ENCODE results near the gene PCSK9.

The PCSK9 gene

DNA sequence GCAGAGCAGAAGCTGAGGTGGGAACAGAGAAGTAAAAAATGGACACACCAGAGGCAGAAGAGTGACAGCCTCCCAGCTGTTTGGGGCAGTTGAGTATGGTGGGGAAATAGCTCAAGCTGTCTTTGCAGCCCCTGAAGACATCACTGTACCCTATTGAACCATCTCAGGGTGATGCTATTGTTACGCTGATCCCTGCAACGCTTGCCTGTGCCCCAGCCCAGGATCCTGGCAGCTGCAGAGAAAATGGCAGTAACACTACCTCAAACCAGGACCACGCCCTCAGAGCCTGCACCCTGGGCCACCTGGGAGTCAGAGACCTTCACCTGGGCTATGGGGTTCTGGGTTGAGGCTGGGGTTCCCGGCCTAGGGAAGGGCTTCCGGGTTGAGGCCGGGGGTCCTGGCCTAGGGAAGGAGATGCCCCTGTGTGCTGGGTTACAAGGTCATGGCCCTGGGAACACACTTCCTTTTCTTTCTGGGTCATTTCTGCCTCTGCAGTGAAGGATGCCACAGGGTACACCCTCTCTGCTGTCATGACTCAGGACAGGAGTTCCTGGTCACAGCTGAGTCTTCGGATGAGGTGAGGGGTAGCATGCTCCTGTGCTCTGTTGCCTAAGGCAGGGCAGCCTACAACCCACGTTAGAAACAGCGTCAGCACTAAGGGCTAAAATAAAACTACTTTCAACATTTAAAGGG, 29.0 kb upstream of the PCSK9 start:
- DNase-seq (ENCODE audit: extremely low read depth, low read depth) = no peak
- TF ChIP-seq, protein P1, sequence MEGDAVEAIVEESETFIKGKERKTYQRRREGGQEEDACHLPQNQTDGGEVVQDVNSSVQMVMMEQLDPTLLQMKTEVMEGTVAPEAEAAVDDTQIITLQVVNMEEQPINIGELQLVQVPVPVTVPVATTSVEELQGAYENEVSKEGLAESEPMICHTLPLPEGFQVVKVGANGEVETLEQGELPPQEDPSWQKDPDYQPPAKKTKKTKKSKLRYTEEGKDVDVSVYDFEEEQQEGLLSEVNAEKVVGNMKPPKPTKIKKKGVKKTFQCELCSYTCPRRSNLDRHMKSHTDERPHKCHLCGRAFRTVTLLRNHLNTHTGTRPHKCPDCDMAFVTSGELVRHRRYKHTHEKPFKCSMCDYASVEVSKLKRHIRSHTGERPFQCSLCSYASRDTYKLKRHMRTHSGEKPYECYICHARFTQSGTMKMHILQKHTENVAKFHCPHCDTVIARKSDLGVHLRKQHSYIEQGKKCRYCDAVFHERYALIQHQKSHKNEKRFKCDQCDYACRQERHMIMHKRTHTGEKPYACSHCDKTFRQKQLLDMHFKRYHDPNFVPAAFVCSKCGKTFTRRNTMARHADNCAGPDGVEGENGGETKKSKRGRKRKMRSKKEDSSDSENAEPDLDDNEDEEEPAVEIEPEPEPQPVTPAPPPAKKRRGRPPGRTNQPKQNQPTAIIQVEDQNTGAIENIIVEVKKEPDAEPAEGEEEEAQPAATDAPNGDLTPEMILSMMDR (IDR thresholded peaks at IDR 0.05; ENCODE audit: low read depth, low read length) = no peak

DNA sequence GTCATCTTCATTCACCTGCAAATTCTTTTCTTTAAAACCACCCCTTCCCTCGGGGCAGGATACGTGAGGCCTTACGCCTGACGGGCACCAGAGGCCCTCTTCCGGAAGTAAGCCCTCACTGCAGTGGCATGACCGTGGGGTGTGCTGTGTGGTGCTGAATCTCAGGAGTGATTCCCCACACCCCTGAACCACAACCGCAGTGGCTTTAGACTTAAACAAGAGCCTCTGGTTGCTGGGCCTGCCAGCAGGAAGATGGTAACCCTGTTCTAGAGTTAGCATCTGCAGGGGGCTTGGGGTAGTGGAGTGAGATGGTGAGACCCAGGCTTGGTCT, 28.5 kb upstream of the PCSK9 start:
- TF ChIP-seq, protein P1 (IDR thresholded peaks at IDR 0.05; ENCODE audit: low read depth, low read length) = no peak
- DNase-seq (ENCODE audit: extremely low read depth, low read depth) = no peak

DNA sequence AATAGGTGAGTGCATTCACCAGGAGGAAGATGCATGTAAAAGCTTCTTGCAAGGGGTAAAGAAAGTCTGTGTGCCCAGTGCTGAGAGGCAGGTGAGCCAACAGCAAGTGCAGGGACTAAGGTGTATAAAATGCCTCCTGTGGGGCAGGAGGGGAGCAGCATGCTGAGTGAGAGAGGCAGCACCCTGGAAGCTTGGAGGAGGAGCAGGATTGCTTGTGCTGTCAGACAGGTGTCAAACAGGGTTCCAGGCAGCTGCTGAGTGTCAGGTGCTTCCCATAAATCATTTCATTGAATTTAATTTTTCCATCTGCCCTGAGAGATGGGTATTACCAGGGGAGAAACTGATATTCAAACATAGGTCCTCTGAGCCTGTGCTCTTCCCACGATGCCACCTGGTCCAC, 26.7 kb upstream of the PCSK9 start:
- TF ChIP-seq, protein P1 (IDR thresholded peaks at IDR 0.05; ENCODE audit: low read depth, low read length) = no peak
- no peak for DNase-seq (ENCODE audit: extremely low read depth, low read depth)

DNA sequence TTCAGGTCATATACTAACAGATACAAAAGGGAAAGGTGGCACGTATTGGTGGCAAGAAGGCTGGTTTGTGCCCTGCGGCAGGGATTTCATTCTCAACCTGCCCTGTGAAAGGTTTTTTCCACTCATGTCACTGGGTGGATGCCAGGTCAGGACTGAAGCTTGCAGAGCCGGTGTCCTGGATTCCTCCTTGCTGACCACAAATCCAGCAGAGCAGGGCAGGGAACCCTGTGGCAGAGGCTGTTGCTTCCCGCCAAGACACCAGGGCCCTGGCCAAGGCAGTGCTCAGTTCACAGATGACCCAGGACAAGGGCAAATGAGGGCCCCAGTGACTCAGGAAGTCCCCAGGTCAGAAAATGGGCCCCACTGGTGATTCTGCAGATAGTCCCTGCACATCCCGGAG, 24.2 kb upstream of the PCSK9 start:
- TF ChIP-seq, protein P1 (IDR thresholded peaks at IDR 0.05; ENCODE audit: low read depth, low read length) = no peak
- no peak for DNase-seq (ENCODE audit: extremely low read depth, low read depth)

DNA sequence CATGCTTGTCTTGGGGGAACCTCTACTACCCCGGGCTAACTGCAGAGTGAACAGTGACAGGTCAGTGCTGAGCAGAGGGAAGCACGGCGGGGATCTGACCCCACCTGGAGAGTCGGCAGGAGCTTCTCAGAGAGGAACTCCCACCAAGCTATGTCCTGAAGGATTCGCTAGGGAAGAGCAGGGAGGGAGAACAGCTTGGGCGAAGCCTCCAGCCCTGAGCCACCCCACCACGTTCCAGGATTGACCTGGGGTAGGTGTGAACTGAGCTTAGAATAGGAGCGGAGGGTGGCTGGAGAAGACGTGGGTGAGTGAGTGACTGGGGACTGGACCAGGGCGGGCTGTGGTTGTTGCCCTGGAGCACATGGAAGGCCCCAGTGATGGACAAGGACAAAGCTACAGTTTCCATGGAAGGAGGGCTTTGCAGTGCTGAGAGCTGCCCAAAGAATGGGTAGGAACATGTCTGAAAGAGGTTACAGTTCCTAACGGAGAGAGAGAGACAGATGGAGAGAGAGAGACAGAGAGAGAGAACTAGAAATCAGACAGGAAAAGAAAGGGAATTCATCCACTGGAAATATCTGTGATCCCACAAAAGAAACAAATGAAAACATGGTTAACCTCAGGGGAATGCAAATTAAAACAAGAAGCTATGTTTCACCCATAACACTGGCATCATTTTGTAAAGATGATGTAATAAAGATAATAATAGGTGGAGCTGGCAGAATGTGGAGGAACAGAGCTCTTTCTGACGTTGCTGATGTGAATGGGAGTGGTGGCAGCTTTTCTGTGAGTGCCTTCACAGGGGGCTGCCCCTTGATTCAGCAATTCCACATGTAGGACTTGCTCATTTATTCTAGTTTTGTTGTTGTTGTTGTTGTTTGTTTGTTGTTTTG, 23.4 kb upstream of the PCSK9 start:
- TF ChIP-seq, protein P1 (IDR thresholded peaks at IDR 0.05; ENCODE audit: low read depth, low read length) = no peak
- DNase-seq (ENCODE audit: extremely low read depth, low read depth) = peak; percentile 23

DNA sequence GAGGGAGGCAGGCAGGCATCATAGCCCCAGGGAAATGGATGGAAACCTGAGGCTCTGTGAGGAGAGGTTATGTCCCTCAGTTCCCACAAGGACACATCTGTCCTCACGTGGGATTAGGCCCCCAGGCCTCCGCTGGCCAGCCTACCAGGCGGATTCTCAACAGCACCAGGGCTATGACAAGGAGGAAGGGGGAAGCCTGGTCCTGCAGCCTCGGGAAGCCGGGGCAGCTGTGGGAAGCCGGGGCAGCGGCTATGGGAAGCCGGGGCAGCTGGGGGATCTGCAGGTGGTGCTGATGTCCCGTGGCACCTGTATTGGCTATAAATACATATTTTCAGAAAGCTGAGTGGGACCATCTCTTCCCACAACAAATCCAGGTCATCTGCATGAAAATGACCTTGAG, 21.0 kb upstream of the PCSK9 start:
- no peak for DNase-seq (ENCODE audit: extremely low read depth, low read depth)

More for the DNA sequence above, 21.0 kb upstream of the PCSK9 start:
- TF ChIP-seq, protein P1 (IDR thresholded peaks at IDR 0.05; ENCODE audit: low read depth, low read length) = no peak
